ENCODE results near the gene ACSS2.

Gene ACSS2

GRCh38 chr20:34907616-34908469, 31.4 kb downstream of the ACSS2 start:
- DNase-seq (ENCODE audit: low read depth in 2 of 2, low spot score in 1 of 2), result no peak

- DNase-seq (ENCODE audit: low read depth in 2 of 2, low spot score in 1 of 2), result no peak
Measured at GRCh38 chr20:34915131-34915530, 38.7 kb downstream of the ACSS2 start.

DNA sequence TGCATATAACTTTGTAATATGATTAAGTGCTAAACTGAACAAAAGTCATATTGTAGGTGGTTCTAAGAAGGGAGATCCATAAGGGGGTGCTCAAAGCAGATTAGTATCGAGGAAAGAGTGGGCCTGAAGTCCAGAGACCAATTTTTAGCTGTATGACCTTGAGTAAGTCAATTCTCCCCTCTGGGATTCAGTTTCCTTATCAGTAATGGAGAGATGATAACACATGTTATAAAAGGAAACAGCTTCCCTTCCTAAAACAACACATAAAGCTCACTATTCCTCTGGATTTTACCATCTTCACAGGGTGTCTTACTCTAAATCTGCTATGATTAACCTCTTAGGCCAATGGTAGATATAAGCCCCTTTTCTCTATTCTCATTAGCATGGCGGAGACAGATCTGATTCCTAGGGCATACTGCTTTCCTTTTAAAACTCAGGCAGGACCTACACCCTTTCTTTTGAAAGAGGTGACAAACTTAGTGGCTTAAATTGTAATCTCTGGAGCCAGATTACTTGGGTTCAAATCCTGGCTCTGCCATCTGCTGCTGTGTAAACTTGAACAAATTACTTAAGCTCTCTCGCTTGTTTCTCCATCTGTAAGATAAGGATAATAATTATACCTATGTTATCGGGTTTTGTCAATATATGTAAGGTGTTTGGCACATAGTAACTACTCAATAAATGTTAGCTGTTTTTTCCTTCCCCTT, 39.5 kb downstream of the ACSS2 start:
- DNase-seq (ENCODE audit: low read depth in 2 of 2, low spot score in 1 of 2), result no peak

- no peak for DNase-seq (ENCODE audit: low read depth in 2 of 2, low spot score in 1 of 2)
Measured at GRCh38 chr20:34916774-34917354, 40.5 kb downstream of the ACSS2 start.

- DNase-seq (ENCODE audit: low read depth in 2 of 2, low spot score in 1 of 2), result no peak
Measured at GRCh38 chr20:34920055-34920454, 43.6 kb downstream of the ACSS2 start.

DNA sequence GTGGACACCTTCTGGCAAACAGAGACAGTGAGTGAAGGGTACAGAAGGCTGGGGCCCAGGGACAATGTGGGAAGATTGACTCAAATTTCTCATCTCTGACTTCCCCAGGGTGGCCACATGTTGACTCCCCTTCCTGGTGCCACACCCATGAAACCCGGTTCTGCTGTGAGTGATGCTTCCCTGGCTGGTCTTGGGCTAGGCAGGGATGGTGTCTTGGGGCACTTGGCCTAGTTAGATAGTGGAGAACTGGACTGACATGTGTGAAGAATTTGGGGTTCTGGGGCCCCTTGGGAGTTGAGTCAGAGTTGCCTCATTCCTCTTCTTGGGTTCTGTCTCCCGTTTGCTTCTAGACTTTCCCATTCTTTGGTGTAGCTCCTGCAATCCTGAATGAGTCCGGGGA, 45.0 kb downstream of the ACSS2 start:
- no peak for DNase-seq (ENCODE audit: low read depth in 2 of 2, low spot score in 1 of 2)

DNA sequence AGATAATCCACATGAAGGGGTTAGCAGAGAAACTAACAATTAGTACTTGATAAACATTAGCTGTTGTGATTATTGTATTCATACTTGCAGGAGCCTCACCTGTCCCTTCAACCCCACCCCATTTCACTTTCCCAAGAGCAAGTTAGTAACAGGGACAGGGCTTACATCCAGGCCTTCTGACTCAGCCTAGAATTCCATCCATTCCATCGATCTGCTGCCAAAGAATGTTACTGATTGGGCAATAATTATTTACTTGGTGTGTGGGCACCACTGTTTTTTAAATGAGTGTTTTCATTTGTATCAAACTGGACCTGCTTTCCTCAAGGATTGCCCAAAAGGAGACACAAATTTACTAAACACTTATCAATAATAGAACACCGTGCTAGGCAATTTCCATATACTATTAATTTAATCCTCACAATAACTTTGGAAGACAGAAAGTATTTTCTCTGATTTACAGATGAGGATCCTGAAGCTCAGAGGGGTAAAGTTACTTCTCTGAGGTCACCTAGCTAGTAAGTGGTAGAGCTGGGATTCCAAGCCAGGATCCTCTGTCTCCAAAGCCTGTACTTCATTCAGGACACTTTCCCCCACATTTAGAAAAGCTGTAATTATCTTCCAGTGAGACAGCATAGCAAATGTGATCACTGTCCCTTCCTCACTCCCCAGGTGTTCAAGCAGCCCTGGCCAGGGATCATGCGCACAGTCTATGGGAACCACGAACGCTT, 46.4 kb downstream of the ACSS2 start:
- no peak for DNase-seq (ENCODE audit: low read depth in 2 of 2, low spot score in 1 of 2)

GRCh38 chr20:34923414-34923813, 47.0 kb downstream of the ACSS2 start:
- no peak for DNase-seq (ENCODE audit: low read depth in 2 of 2, low spot score in 1 of 2)

DNA sequence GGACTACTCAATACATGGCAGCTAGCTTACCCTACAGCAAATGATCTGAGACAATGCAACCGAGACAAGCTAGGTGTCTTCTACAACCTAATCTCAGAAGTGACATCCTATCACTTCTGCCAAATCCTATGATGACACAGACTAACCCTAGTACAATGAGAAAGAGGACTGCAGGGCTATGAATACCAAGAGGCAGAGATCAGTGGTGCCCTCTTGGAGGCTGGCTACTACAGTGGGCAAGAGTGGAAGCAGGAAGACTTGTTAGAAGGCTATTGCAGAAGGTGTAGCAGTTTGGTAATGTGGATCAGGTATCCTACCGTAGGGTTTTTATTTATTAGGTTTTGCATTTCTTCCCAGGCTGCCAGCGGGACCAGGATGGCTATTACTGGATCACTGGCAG, 48.9 kb downstream of the ACSS2 start:
- no peak for DNase-seq (ENCODE audit: low read depth in 2 of 2, low spot score in 1 of 2)

- DNase-seq (ENCODE audit: low read depth in 2 of 2, low spot score in 1 of 2), result no peak
Measured at GRCh38 chr20:34925981-34926380, 49.6 kb downstream of the ACSS2 start.

- no peak for DNase-seq (ENCODE audit: low read depth in 2 of 2, low spot score in 1 of 2)
Measured at GRCh38 chr20:34926581-34926980, 50.2 kb downstream of the ACSS2 start.

DNA sequence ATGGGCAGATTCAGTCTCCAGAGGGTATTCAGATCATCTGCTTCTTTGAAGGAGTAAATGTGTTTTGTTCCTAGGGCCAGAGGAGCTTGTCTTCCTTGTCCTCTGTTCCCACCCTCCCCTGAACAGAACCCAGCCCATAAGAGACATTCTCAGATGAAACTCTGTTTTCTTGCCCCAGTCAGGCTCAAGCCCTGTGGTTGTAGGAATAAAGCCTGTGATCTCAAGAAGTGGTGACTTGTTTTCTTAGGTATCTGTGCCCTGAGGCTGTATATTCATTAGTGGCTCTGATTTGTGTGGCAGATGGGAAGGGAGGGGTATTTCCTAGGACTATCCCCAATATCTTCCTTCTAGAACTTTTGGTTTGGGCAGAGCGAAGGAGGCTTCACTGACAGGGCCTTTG, 51.3 kb downstream of the ACSS2 start:
- no peak for DNase-seq (ENCODE audit: low read depth in 2 of 2, low spot score in 1 of 2)

DNA sequence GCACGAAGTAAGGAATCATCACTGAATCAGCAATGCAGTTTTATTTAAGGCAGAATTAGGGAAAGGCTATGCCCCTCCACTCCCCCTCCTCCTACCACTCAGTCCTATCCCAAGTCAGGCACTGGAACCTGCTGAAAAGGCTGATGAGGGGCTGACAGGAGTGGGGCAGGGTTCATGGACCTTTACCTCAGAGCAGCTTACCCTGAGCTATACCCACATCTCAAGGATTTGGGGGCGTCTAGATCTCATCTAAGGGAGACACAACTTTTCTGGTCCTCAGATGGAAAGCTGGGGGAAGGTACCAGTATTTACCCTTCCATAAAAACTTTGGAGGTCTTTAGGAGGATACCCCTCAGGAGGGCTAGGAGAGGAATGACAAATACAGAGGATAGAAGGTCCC, 52.0 kb downstream of the ACSS2 start:
- no peak for DNase-seq (ENCODE audit: low read depth in 2 of 2, low spot score in 1 of 2)

DNA sequence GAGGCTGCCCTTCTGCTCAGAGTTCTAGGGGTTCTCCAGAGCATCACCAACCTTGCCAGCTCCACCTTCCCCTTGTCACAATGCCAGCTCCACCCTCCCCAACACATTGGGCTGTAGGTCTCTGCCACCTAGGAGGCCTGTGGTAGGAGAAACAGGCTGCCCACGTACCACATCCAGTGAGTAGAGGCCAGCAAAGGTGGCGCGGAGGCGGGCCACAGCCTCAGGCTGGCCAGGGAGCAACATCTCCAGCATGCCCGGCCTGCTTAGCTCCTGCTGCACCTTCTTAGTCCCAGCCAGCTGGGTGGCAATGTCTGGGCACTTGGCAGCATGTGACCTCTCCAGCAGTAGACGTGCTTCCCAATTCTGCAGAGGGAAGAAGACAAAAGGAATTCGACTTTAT, 55.4 kb downstream of the ACSS2 start:
- no peak for DNase-seq (ENCODE audit: low read depth in 2 of 2, low spot score in 1 of 2)

- no peak for DNase-seq (ENCODE audit: low read depth in 2 of 2, low spot score in 1 of 2)
Measured at GRCh38 chr20:34938466-34939163, 62.2 kb downstream of the ACSS2 start.

- DNase-seq (ENCODE audit: low read depth in 2 of 2, low spot score in 1 of 2), result no peak
Measured at GRCh38 chr20:34940081-34940481, 63.7 kb downstream of the ACSS2 start.

GRCh38 chr20:34941226-34941625, 64.8 kb downstream of the ACSS2 start:
- no peak for DNase-seq (ENCODE audit: low read depth in 2 of 2, low spot score in 1 of 2)

DNA sequence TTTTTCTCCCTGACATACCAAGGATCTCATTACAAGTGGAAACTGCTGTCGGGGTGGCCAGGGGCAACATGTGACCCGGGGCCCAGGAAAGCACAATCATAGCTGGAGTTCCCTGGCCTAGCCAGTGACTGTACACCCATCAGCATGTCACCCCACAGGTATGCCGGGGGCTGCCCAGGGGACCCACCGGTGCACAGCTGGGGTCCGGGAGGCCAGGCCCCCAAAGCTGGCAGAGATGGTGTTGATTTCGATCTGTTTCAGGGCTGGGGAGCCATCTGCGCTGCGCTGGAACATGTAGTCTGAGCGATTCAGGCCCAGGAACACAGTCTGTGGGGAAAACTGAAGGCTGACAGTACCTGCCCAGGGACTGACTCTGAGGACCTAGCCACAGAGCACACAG, 65.9 kb downstream of the ACSS2 start:
- no peak for DNase-seq (ENCODE audit: low read depth in 2 of 2, low spot score in 1 of 2)

GRCh38 chr20:34943808-34944567, 67.6 kb downstream of the ACSS2 start:
- no peak for DNase-seq (ENCODE audit: low read depth in 2 of 2, low spot score in 1 of 2)
